MV-4-11 (cell line): ENCODE data around the gene TMEM51.

ENCODE experiments used
- DNase-seq: peaks from one replicate; lab custom pipeline; 2025; lab: John Stamatoyannopoulos, UW

The TMEM51 gene

GRCh38 chr1:15177710-15178166 lies 24.2 kb downstream of the TMEM51 start:
- DNase-seq = peak; percentile 86

GRCh38 chr1:15178571-15179484 lies 25.3 kb downstream of the TMEM51 start:
- DNase-seq = peak; percentile 68

GRCh38 chr1:15179485-15179883 lies 25.9 kb downstream of the TMEM51 start:
- DNase-seq = no peak

- DNase-seq = no peak
These were observed 26.6 kb downstream of the TMEM51 start for GRCh38 chr1:15180189-15180588.

GRCh38 chr1:15180945-15181523 lies 27.5 kb downstream of the TMEM51 start:
- no peak for DNase-seq

GRCh38 chr1:15181564-15181963 lies 28.0 kb downstream of the TMEM51 start:
- DNase-seq = no peak

- no peak for DNase-seq
These were observed 31.1 kb downstream of the TMEM51 start for GRCh38 chr1:15184436-15185241.

GRCh38 chr1:15185617-15186016 lies 32.1 kb downstream of the TMEM51 start:
- DNase-seq = no peak

- DNase-seq = no peak
These were observed 32.7 kb downstream of the TMEM51 start for GRCh38 chr1:15186073-15186845.

- no peak for DNase-seq
These were observed 33.3 kb downstream of the TMEM51 start for GRCh38 chr1:15186846-15187151.

GRCh38 chr1:15187175-15188129 lies 33.9 kb downstream of the TMEM51 start:
- no peak for DNase-seq

- DNase-seq = no peak
These were observed 34.6 kb downstream of the TMEM51 start for GRCh38 chr1:15188130-15188524.

- no peak for DNase-seq
These were observed 35.1 kb downstream of the TMEM51 start for GRCh38 chr1:15188678-15189077.

GRCh38 chr1:15189692-15190370 lies 36.3 kb downstream of the TMEM51 start:
- DNase-seq = no peak

- DNase-seq = no peak
These were observed 37.7 kb downstream of the TMEM51 start for GRCh38 chr1:15191267-15191666.

GRCh38 chr1:15191770-15192169 lies 38.2 kb downstream of the TMEM51 start:
- no peak for DNase-seq

GRCh38 chr1:15192916-15193550 lies 39.5 kb downstream of the TMEM51 start:
- DNase-seq = no peak

GRCh38 chr1:15195420-15196052 lies 42.0 kb downstream of the TMEM51 start:
- DNase-seq = no peak

- DNase-seq = no peak
These were observed 42.5 kb downstream of the TMEM51 start for GRCh38 chr1:15196069-15196468.
